Right lobe of liver (tissue), 4 donors: ENCODE data around the gene PPP1R2.

Source experiments
- CTCF ChIP-seq, 4 donors: fragments of 200-600 bp in 3 of 4; fragments of 450-650 bp in 1 of 4; IDR thresholded peaks; one replicate each; pipeline versions ENCODE4 v1.5.1 to v1.8.0; 2016 to 2022; ENCODE audit warnings: antibody characterized with exemption in 4 of 4, mild to moderate bottlenecking in 2 of 4
- POLR2A ChIP-seq: fragments of 450-650 bp; IDR thresholded peaks from one replicate; pipeline ENCODE4 v1.6.1; 2017; ENCODE audit warnings: antibody characterized with exemption, mild to moderate bottlenecking
- donor health status: DM: no; HTN: no; CAD: no.
- donor health status: DM: no; HTN: no; CAD: no.
- donor health status: DM: no; HTN: yes; CAD: no.

- TF ChIP-seq CTCF (IDR thresholded peaks at IDR 0.05) (no peak), POLR2A (no peak)
Measured at GRCh38 chr3:195556390-195556789, 13.3 kb upstream of the PPP1R2 start.
